ENCODE results near the gene IQCK. TPM values are rescaled to one million over a fixed set of nuclear protein-coding genes. Genes with fewer than 3 reads are reported as not detected.

IQCK gene
- total RNA-seq, 2 donors from 2014 or later, result 2.3 TPM

DNA sequence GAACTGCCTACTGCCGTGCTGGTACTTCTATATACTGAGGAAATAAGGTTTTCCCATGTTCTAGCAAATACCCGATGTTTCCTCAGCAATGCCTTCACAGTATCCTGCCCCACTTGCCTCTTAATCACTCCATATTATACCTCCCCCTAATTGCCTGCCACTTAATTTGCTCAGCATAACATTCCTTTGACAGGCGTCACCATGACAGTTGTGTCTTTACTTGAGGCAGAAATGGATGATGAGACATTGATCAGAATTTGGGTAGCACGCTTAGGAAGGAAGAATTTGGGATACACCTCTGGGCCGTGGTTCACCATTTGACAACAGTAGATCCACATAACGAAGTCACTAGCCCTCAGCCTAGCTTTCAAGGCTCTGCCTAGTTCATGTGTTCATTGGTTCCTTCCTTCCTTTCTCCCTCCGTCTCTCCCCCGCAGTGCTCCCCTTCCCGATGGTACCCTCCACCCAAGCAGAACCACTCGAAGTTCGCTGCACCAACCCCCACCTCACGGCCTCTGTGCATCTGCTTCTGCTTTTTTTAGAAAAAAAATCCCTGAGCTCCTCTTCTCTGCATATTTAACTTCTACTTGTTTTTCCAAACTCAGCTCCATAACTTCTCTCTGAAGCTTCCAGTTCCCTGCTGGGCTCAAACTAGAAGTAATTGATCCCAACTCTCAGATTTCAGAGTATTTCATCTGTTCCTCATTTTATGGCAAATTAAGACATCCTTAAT, 19.4 kb downstream of the IQCK start:
- no peak overlapping the region for H3K27ac Mint-ChIP-seq
- ATAC-seq (no peak), DNase-seq (ENCODE audit: low spot score in 2 of 2) (no peak)
- peaks cover 0 to 5% of the 10 kb centered on the region in 2 donors for H3K36me3 Mint-ChIP-seq
- H3K9me3 Mint-ChIP-seq, result no peaks in the 10 kb centered on the region

DNA sequence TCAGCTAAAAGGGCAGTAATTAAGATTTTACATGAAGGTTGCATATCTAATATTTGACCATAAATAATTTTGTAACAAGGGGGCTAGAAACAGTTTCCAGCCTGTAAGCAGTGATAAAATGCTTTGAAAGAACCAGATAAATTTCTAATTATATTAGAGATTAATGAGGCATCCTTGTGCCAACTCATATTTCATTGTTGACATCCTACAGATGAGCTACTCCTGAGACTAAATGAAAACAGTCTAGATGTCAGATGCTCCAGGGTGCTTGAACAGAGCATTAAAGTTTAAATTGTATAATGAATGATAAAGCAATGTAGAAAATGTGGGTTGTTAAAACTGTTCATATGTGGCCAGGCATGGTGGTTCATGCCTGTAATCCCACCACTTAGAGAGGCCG, 23.3 kb downstream of the IQCK start:
- no peak for ATAC-seq
- DNase-seq (ENCODE audit: low spot score in 2 of 2), result no peak
- H3K36me3 Mint-ChIP-seq, result peaks cover 0 to 5% of the 10 kb centered on the region in 2 donors
- H3K9me3 Mint-ChIP-seq, result no peaks in the 10 kb centered on the region
- H3K27ac Mint-ChIP-seq, result no peak overlapping the region

DNA sequence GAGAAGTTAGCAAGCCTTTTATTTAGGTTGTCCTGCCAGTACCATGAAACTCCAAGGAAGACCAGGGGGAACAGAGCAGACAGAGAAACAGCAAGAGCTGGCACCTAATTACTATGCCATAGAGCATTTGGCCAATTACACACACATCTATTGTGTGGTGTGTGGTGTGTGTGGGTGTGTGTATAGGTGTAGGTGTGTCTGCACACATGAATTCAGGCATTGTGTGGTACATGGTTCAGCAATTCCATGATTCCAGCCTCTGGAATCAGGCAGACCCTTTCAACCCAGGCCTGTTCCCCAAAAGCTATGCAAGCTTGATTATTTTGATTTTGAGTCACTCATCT, 25.7 kb downstream of the IQCK start:
- ATAC-seq (no peak), DNase-seq (ENCODE audit: low spot score in 2 of 2) (no peak)
- H3K9me3 Mint-ChIP-seq, result no peaks in the 10 kb centered on the region
- no peak overlapping the region for H3K27ac Mint-ChIP-seq
- H3K36me3 Mint-ChIP-seq, result no peaks in the 10 kb centered on the region

DNA sequence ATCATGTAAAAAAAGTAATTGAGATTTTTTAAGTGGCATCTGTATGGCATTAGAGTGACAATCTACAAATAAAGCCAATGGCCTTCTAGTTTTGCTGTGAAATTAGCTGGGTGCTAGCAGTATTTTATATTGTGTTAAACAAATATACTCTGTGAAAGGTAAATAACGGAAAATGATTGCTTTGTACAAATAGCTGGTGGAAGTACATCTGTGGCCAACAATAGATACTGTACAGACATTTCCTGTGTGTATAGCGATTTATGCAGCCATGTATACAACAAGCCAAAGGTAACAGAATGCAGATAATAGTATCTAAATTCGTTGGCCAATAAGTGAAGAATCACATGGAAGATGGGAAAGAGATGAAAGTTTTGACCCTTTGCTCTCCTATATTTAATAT, 26.6 kb downstream of the IQCK start:
- H3K9me3 Mint-ChIP-seq, result no peaks in the 10 kb centered on the region
- no peak overlapping the region for H3K27ac Mint-ChIP-seq
- no peak for ATAC-seq
- no peaks in the 10 kb centered on the region for H3K36me3 Mint-ChIP-seq
- no peak for DNase-seq (ENCODE audit: low spot score in 2 of 2)

DNA sequence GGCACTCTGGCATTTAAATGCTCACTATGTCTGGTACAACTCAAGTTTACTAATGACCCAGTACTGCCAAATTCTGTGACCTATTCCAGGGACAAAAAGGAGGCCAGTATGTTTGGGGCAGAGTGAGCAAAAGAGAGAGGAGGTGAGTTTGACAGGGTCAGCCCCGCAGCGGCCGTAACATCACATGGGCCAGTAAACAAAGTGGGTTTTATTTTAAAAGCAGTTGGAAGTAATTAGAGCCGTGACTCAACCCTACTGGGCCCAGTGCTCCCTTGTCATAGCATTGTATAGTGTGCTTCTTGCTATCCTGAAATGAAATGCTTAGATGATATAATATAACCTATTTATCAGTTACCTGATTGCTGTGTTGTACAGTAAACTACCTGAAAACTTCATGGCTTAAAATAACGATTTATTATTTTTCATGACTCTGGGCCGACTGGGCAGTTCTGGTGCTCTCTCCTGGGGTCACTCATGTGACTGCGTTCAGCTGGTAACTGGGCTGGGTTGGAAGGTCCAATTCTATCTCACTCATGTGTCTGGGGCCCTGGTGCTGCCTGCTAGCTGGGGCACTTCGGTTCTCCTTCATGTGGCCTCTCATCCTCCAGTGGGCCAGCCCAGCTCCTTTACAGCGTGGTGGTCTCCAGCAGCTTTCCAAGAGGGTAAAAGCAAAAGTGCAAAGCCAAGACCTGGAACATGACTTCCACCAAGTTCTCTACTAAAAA, 27.4 kb downstream of the IQCK start:
- DNase-seq (ENCODE audit: low spot score in 2 of 2), result no peak
- ATAC-seq, result no peak
- no peaks in the 10 kb centered on the region for H3K9me3 Mint-ChIP-seq
- no peaks in the 10 kb centered on the region for H3K36me3 Mint-ChIP-seq
- no peak overlapping the region for H3K27ac Mint-ChIP-seq

DNA sequence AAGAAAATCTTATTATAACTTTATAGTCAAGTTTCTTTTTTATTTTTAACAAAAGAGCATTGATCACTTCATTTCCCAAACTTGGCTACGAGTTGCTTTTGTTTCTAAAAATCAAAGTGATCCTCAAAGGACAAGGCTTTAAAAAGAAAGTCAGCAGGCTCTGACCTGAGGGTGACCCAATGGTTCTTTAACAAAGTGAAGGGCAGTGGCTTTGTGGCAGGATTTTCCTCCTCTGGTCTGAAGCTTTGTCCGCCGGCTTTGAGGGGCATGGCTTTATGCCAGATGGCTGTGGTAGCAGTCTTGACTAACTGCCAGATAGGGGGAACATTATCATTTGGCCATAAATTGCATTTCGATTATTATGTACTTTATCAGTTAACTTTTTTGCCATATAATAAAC, 28.5 kb downstream of the IQCK start:
- H3K27ac Mint-ChIP-seq, result no peak overlapping the region
- ATAC-seq, result no peak

DNA sequence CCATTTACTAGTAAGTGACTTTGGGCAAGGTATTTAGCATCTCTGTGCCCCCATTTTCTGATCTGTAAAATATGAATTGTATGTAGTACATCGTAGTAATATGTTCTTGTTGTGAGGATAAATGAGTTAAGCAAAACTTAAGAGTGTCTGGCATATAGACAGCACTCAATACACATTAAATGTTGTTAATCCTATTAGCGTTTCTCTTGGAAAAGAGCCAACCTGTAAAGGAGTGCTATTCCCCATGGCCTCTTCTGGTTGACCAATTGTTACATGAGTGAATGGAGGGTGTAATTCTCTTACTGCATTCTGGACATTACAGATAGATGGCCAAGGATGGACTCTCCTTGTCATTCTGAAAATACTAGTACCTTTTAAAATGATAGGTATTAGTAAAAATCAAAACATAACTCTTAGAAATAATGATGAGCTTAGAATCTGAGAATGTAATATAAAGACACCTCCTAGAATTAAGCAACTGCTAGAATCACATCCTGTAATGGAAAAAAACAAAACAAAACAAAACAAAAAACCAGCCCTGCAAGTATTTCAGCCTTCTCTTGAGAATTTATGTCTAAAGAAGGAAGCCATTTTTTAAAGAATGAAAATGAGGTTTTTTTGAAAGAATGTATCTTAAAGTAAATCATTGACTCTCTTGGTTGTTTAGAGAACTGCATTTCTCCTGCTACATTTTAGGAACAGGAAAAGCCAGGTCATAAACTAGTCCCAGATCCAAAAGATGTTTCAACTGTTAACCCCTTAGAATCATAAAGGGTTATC, 30.5 kb downstream of the IQCK start:
- Mint-ChIP-seq H3K27ac (no peak overlapping the region), H3K9me3 (no peaks in the 10 kb centered on the region), H3K36me3 (no peaks in the 10 kb centered on the region)
- DNase-seq (ENCODE audit: low spot score in 2 of 2), result no peak
- no peak for ATAC-seq

More for the DNA sequence above, 28.5 kb downstream of the IQCK start:
- Mint-ChIP-seq H3K36me3 (no peaks in the 10 kb centered on the region), H3K9me3 (no peaks in the 10 kb centered on the region)
- no peak for DNase-seq (ENCODE audit: low spot score in 2 of 2)

DNA sequence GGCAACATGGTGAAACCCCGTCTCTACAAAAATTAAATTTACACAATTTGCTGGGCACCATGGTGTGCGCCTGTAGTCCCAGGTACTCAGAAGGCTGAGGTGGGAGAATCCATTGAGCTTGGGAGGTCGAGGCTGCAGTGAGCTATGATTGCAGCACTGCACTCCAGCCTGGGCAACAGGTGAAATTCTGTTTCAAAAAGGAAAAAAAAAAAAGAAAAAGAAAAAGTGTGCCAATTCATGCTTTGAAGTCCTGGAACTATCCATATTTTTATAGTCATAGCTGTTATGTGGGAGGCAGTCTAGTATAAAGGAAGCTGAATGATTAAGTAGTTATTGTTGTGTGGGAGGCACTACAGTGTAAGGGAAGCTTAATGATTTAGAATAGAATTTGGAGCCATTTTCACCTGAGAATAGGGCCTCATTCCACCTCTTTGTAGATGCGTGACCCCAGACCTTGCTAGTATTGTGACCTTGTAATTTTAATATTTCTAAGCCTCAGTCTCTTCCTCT, 31.6 kb downstream of the IQCK start:
- no peak overlapping the region for H3K27ac Mint-ChIP-seq
- ATAC-seq, result no peak

DNA sequence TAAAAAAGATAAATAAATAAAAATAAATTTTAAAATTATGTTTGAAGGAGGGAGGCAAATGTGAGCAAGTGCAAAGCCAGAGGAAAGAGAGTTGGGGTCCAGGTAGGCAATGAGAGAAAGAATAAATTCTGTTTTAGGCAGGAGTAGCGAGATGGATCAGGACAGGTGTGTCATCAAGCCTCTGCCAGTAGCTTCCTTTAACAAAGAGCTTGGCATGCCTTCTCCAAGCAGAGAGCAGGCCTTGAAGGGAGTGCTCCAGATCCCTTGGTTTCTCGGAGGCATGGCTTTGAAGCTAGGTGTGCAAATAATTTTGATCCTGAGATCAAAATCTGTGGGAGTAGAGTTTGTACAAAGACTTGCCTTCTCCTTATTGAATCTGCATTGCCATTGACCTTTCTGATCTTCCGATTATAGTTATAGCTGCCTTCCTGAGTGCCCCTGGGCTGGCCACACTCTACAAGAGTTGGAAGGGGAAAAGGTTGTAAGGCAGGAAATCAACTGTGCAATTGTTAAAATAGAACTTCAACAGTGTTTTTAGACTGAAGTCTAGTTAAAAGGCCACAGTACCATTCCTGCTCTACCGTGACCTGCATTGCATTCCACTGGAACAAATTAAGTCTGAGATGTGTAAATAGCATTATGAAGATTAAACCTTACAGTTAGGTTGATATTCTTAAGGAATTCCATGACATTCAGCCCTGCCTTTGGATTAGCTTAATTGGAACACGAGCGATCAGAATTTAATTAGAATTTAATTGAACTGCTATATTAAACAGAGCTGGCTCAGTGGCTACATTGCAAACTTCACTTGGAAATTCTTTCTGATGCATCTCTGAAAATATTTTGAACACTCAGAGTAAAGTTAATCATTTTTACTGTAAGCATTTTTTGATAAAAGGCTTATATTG, 33.7 kb downstream of the IQCK start:
- Mint-ChIP-seq H3K27ac (no peak overlapping the region), H3K9me3 (no peaks in the 10 kb centered on the region), H3K36me3 (no peaks in the 10 kb centered on the region)
- DNase-seq (ENCODE audit: low spot score in 2 of 2) (no peak), ATAC-seq (no peak)

More for the DNA sequence above, 31.6 kb downstream of the IQCK start:
- no peaks in the 10 kb centered on the region for H3K36me3 Mint-ChIP-seq
- no peaks in the 10 kb centered on the region for H3K9me3 Mint-ChIP-seq
- no peak for DNase-seq (ENCODE audit: low spot score in 2 of 2)

DNA sequence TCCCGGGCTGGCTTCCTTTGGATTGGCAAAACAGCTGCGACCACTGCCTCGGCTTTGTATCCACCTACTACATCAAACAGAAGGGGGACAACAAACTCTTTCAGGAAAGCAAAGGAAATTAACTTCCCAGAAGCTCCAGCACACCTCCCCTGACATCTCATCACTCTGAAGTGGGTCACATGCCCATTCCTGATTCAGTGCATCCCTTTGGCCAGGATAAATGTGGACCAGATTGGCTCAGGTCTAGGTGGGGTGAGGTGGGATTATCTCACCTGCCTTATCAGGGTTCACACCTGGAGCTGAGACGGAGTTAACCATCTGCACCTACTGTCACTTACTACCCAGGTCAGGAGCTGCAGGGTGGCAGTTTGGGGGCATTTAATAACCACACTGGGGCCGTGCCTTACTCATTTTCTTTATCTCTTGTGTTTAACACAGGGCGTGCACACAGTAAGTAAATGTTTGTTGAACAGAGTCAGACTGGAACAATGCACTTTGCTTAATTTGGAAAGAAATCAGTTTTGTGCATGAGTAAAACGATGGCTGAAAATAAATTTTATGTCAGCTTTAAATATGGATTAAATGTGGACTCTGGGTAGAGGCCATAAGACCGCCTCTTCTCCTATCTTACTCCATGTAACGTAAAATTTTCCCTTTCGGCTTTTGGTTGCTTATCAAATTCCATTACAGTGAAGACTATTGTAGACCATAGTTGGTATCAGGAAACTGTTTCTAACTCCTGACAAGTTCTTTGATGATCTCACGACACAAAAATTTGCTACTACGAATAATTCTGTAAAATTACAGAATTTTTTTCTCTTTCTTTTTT, 36.0 kb downstream of the IQCK start:
- ATAC-seq (no peak), DNase-seq (ENCODE audit: low spot score in 2 of 2) (no peak)
- no peaks in the 10 kb centered on the region for H3K9me3 Mint-ChIP-seq
- no peaks in the 10 kb centered on the region for H3K36me3 Mint-ChIP-seq
- no peak overlapping the region for H3K27ac Mint-ChIP-seq

DNA sequence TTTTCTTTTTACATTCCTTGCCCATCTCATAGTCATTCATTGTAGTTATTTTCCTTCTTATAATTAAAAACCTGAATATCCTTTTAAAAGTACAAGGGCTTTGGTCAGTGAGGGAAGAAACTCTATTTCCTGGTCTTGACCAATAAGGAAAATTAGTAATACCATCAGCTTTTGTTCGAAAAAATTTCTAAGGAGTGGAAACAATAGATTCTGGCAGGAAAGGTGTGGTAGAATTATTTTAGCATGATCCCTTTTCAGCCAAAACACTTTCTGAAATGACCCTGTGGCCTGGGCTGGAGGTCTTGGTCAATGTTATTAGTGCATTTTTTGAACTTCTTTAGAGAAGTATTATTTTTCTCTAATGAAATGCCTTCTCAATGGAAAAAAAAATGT, 36.6 kb downstream of the IQCK start:
- DNase-seq (ENCODE audit: low spot score in 2 of 2), result no peak
- no peak for ATAC-seq
- Mint-ChIP-seq H3K9me3 (no peaks in the 10 kb centered on the region), H3K27ac (no peak overlapping the region), H3K36me3 (no peaks in the 10 kb centered on the region)

DNA sequence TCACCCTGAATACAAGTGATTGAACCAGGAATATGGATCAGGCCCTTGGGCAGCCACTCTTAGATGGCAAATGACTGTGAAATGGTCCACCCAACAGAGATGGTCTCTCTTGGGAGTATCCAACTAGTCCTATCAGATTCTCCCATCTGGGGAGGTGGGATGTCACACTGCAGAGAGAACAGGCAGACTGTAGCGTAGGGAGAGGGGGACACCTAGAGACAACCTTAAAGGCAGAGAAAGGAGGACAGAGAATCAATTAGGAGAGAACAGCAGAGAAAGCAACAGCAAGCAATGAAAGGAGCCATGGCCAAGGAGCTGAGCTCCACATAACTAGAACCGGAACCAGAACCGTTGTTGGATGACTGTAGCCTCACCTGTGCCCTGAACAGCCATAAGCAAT, 37.2 kb downstream of the IQCK start:
- Mint-ChIP-seq H3K9me3 (no peaks in the 10 kb centered on the region), H3K27ac (no peak overlapping the region), H3K36me3 (no peaks in the 10 kb centered on the region)
- ATAC-seq, result no peak
- no peak for DNase-seq (ENCODE audit: low spot score in 2 of 2)

DNA sequence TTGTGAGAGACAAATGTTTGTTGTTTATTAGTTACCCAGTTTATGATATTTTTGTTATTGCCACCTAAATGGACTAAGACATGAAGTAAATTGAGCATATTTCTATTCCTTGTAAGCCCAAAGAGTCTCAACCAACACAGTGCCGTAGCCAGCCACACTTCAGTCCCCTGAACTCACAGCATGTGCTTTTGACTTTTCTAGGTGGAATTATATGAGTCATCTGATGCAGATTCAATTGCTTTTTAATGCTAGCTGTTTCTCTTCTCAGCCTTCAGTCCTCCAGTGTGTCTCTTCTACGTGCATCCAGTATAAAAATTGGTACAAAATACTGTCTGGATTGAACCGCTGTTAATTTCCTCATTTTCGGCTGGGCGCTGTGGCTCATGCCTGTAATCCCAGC, 39.0 kb downstream of the IQCK start:
- no peak for DNase-seq (ENCODE audit: low spot score in 2 of 2)
- Mint-ChIP-seq H3K27ac (no peak overlapping the region), H3K36me3 (no peaks in the 10 kb centered on the region), H3K9me3 (no peaks in the 10 kb centered on the region)
- ATAC-seq, result no peak

DNA sequence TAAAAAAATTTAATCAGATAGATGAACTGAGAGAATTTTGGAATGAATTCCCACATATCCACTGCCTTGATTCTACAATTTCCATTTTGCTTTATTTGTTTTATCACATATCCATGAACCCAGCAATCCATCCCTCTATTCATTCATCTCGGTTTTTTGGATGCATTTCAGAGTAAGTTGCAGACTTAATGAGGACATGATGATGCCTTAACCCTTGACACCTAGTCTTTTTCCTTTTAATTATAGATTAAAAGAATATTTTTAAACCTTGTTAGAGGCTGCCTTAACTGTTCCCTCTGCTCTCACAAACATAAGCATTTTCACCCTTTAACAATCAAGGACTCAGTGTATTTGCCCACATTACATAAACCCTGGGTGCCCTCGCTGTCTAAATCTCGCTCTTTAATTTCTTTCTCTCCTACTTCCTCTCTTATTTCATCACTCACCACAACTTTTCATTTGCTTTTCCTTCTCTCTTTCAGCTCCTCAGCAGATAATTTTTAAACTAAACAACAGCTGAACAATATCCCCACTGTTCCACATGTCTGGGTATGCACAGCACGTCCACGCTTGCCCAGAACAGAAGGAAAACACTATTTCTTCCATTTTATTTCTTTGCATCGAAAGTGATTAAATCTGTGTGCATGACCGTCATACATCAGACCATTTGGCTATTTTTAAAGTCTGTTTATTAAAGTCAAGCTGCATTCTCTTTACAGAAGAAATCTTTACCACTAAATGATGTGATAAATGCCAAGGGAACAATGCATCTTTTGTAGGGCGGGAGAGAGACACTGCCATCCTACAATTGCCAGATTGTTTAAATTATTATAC, 39.9 kb downstream of the IQCK start:
- no peaks in the 10 kb centered on the region for H3K36me3 Mint-ChIP-seq
- no peaks in the 10 kb centered on the region for H3K9me3 Mint-ChIP-seq
- no peak for DNase-seq (ENCODE audit: low spot score in 2 of 2)
- H3K27ac Mint-ChIP-seq, result no peak overlapping the region
- ATAC-seq, result no peak

Measured in activated naive CD4-positive, alpha-beta T cell treated with anti-CD3 and anti-CD28 coated beads, Interleukin-2, amount 50 U/mL, for 72 hours (primary cell).